SKM-1 treated with dmso at 0.1 percent for 144 hours (cell line): ENCODE data around the gene PNMA8B.

Experiments
- DNase-seq: peaks from one replicate; lab custom pipeline; 2025; ENCODE audit not compliant: unreplicated experiment; lab: John Stamatoyannopoulos, UW

PNMA8B gene

DNA sequence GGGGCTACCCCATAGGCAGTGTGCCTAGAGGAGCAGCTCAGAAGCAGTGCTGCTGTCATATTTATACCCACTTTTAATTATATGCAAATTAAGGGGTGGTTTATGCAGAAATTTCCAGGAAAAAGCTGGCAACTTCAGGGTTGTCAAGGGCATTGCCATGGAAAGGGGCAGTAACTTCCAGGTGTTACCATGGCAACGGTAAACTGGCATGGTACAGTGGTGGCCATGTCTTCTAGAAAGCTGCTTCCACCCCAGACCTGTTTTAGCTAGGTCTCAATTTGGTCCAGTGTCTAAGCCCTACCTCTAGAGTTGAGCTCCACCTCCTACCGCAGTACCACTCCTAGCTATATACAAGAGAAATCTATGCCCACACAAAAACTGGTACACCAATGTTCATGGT lies 35.6 kb downstream of the PNMA8B start:
- no peak for DNase-seq

DNA sequence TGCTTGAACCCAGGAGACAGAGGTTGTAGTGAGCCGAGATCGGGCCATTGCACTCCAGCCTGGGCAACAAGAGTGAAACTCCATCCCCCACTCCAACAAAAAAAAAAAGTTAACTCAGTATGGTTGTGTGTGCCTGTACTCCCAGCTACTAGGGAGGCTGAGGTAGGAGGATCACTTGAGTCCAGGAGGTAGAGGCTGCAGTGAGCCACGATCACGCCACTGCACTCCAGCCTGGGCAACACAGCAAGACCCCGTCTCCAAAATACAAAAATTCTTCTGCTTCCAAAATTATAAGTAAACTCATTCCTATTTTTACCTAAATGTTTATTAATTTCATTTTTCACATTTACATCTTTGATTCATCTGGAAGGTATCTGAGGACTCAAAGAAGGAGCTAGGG lies 38.7 kb downstream of the PNMA8B start:
- DNase-seq, result no peak

DNA sequence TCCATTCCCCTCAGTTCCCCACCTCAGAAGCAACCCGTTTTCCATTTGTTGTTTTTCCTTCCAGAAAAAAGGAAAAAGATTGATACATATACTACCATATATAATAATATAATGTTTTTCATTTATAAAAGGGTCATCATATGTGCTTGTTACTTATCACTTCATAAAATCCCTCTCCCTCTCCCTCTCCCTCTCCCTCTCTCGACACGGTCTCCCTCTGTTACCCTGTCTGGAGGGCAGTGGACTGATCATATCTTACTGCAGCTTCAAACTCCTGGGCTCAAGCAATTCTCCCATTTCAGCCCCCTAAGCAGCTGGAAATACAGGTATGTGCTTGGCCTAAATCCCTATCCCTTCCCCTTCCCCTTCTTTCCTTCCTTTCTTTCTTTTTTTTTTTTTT lies 41.4 kb downstream of the PNMA8B start:
- DNase-seq, result no peak

DNA sequence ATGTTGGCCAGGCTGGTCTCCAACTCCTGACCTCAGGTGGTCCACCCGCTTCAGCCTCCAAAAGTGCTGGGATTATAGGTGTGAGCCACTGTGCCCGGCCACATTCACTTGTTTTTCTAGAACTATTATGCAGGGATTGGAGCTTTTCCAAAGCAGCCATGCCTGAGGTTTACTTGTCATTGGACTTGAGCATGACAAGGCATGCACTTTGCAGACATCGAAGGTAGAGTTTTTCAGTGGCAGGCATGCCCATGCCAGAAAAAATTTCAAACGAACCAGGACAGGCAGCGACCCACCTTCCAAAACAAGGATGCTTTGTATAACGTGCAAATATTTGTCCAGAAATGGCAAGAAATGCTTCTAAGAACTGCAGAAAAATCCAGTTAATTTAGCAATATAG lies 42.0 kb downstream of the PNMA8B start:
- no peak for DNase-seq

DNA sequence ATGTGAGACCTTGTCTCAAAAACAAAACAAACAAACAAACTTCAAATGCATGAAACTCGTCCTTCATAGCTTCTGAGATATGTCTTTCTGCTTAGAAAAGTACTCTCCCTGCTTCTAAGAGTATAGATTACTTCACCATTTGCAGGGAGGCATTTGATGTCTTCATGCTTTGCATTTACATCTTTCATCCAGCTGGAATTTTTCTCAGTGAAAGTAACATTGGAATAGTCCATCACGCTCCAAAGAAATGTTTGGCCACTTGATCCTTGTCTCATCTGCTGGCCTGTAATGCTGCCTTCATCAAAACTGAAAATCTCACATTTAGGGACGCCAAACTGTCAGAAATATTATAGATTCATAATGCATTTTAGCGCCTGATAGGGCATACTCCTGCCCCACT lies 43.5 kb downstream of the PNMA8B start:
- no peak for DNase-seq

DNA sequence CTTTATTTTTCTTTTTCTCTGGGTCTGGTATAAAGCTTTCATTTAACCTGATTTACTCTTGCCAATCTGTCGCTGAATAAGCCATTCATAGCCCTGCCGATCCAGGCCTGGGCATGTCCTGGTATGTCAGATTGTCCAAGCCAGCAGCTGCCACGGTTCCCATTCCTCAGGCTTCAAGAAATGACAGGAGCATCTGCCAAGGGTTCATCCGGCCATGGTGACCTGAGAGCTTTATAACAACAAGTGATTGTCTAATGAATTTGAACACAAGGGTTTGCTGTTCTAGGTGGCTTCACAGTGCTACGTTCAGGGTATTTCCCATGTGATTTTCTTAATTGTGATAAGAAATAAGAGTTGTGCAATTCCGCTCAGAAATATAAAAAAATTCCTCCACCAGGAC lies 44.3 kb downstream of the PNMA8B start:
- no peak for DNase-seq

DNA sequence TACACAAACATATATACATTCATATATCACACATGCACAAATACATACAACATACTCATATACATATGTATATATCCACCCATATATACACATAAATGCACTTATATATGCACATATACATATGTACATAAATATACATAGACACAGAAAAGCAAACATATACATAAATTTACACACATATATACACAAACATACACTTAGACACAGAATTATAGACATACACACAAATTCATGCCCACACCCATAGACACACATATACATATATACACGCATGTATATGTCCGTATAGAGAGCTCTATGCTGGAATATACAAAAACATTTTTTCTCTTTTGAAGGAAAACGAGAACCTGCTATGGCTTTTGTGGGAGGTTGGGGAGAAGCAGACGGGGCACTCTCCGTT lies 44.9 kb downstream of the PNMA8B start:
- no peak for DNase-seq

DNA sequence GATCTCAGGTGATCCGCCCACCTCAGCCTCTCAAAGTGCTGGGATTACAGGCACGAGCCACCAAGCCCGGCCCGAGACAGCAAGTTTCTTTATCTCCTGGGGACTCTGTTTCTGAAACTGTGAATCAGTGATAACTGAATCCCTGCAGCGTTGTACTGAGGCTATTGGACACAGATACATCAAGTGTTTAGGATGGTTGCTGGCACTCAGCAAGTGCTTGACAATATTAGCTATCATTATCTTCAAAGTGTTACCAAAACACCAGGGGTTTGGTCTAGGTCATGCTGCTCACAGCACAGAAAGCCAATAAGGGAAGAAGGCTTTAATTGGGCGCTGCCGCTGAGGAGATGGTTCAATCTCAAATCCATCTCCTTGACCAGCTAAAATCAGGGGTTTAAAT lies 46.4 kb downstream of the PNMA8B start:
- DNase-seq, result no peak

DNA sequence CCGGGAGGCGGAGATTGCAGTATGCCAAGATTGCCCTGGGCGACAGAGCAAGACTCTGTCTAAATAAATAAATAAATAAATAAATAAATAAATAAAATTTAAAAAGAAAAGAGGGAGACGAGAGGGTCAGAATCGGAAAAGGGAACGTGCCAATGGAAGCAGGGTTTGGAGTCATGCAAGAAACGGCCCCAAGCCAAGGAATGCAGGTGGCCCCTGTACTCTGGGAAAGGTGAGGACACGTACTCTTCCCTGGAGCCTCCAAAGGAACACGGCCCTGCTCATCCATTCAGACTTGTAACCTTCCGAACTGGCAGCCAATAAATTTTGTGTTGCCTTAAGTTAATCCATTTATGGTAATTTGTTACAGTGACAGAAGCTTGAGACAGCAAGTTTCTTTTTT lies 47.1 kb downstream of the PNMA8B start:
- DNase-seq, result no peak

DNA sequence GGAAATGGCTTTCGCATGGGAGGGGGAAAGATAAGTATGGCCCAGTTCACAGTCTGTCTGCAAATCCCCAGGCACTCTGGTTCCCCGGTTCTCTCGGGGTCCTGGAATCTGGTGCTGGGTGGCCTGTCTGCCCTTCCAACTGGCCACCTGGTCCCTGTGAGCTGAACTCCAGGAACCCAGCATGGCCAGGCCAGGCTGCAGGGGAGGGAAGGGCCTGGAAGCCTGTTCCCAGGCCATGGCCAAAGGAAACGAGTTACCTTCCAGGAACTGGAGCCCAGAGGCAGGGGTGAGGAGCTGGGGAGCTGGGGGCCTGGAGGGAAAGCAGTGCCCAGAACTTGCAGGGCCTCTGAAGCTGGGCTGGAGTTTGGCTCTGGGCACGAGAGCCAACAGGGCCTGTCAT lies 47.8 kb downstream of the PNMA8B start:
- no peak for DNase-seq

DNA sequence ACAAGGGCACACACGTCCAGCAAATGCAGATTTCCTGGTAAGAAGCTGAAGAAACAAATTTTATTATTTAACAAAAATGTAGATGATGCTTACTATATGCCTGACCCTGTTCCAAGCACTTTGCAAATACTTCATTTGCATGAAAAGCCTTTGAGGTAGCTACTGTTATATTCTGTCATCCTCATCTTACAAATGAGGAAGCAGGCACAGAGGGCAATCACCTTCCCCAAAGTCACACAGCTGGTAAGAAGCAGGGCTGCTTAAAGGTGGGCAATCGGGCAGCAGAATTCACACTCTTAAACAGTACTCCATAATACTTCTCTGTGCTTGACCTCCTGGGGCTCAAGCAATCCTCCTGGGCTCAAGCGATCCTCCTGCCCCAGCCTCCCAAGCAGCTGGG lies 48.7 kb downstream of the PNMA8B start:
- no peak for DNase-seq

DNA sequence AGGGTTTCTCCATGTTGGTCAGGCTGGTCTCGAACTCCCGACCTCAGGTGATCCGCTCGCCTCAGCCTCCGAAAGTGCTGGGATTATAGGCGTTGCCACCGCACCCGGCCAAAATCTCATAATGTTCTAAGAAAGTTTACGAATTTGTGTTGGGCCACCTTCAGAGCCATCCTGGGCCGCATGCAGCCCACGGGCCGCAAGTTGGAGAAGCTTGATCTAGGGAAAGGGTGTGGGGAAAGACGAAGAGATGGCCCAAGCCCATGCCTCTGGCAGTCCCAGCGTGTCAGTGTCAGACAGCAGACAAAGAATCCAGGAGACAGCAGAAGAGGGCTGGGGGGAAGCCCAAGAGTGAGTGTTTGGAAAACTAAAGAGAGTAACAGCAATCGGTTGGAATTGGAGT lies 49.6 kb downstream of the PNMA8B start:
- no peak for DNase-seq

DNA sequence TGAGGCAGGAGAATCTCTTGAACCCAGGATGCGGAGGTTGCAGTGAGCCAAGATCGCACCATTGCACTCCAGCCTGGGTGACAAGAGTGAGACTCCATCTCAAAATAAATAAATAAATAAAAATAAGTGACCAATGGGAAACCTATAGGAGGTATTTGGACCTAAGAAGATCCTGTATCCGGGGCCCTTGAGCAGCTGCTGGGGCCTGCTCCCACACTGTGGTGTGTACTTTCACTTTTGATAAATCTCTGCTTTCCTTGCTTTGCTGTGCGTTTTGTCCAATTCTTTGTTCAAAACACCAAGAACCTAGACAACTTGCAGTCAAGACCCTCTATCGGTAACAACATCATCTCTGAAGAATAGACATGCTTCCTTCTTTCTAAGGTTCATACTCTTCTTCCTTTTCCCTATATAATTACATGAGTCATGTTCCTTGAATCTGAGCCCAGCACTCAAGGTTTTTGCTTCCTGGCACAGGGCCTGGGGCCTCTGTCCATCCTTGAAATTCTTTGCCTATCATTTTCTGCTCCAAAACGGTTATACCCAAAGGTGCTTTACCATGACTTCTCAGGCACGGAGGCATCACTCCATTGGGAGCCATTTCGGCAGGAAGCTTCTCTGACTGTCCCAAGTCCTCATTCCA lies 52.7 kb downstream of the PNMA8B start:
- DNase-seq, result no peak

DNA sequence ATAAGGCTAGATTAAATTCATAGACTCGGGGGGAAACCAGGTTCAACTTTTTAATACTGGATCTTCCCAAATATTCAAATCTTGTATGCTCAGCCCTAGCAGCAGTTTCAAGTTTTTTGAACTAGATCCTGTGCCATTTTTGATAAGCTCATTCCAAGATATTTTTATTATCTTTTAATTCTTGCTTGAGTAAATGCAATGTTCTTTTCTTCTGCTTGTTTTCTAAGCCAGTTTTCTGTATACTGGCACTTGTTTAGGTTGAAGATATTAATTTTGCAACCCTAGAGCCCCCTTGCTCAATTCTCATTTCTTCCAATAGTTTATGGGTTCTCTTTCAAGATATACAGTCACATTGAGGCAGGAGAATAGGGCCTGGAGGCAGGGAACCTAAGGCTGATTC lies 53.8 kb downstream of the PNMA8B start:
- DNase-seq, result no peak
